OCI-LY7 (cell line): ENCODE data around the gene CCDC32. TPM values are rescaled to one million over a fixed set of nuclear protein-coding genes. Genes with fewer than 3 reads are reported as not detected.

Experiments
- BruUV-seq: library from RNA; stranded (reverse); fragments of 400-500 nt; replicated peaks from 2 replicates; lab custom pipeline; 2021; lab: Mats Ljungman, UMichigan
- CTCF ChIA-PET: fragments of 300-600 bp; sonication (Branson Sonifier 250); formaldehyde crosslinking; loops from one replicate; lab custom pipeline; 2022; ENCODE audit warnings: antibody characterized with exemption; ENCODE audit not compliant: unreplicated experiment; lab: Charles Lee
- POLR2A ChIA-PET: fragments of 300-600 bp; sonication (Branson Sonifier 250); formaldehyde crosslinking; loops from one replicate; lab custom pipeline; 2022; ENCODE audit warnings: antibody characterized with exemption; lab: Charles Lee
- DNase-seq: peaks from one replicate; pipeline ENCODE4 v3.0.0-alpha.2; 2015; ENCODE audit warnings: low spot score
- H2AFZ ChIP-seq: fragments of 200-600 bp; sonication (generic), shearing (Covaris generic); 2 replicates; pipeline ENCODE4 v1.6.1; 2014; ENCODE audit warnings: mild to moderate bottlenecking, antibody characterized with exemption, low read length, moderate library complexity
- H3K27ac ChIP-seq: fragments of 200-600 bp; sonication (generic); 2 replicates; pipeline ENCODE4 v1.5.1; 2014; ENCODE audit warnings: mixed run types, low read depth, mild to moderate bottlenecking, moderate library complexity, low read length, inconsistent platforms; ENCODE audit not compliant: poor library complexity, severe bottlenecking
- H3K36me3 ChIP-seq: fragments of 200-600 bp; sonication (generic); 2 replicates; pipeline ENCODE4 v1.6.1; 2014; ENCODE audit warnings: mild to moderate bottlenecking, antibody characterized with exemption, low read length, moderate library complexity, mixed read lengths; ENCODE audit not compliant: insufficient read depth
- H3K4me1 ChIP-seq: fragments of 200-600 bp; sonication (generic); 2 replicates; pipeline ENCODE4 v1.5.1; 2014; ENCODE audit warnings: mild to moderate bottlenecking, low read length; ENCODE audit not compliant: insufficient read depth, poor library complexity, severe bottlenecking
- H3K4me2 ChIP-seq: fragments of 200-600 bp; sonication (generic); 2 replicates; pipeline ENCODE4 v1.6.1; 2014; ENCODE audit warnings: mild to moderate bottlenecking, low read length
- H3K4me3 ChIP-seq: fragments of 200-600 bp; sonication (generic); 2 replicates; pipeline ENCODE4 v1.5.1; 2014; ENCODE audit warnings: mild to moderate bottlenecking, low read depth, low read length; ENCODE audit not compliant: poor library complexity, severe bottlenecking
- H3K79me2 ChIP-seq: fragments of 200-600 bp; sonication (generic); 2 replicates; pipeline ENCODE4 v1.6.1; 2016; ENCODE audit warnings: low read depth, mild to moderate bottlenecking, low read length, moderate library complexity, mixed read lengths; ENCODE audit not compliant: insufficient read depth
- H3K9me2 ChIP-seq: fragments of 200-600 bp; sonication (generic); 2 replicates; pipeline ENCODE4 v1.6.1; 2016; ENCODE audit warnings: mild to moderate bottlenecking, low read length, mixed read lengths; ENCODE audit not compliant: insufficient read depth
- H3K9me3 ChIP-seq: fragments of 200-600 bp; sonication (generic); 2 replicates; pipeline ENCODE4 v1.6.1; 2014; ENCODE audit warnings: mild to moderate bottlenecking, mixed run types, low read length, mixed read lengths
- H4K20me1 ChIP-seq: fragments of 200-600 bp; sonication (generic); 2 replicates; pipeline ENCODE4 v1.6.1; 2014; ENCODE audit warnings: mild to moderate bottlenecking, antibody characterized with exemption, low read length, moderate library complexity, mixed read lengths; ENCODE audit not compliant: insufficient read depth
- EZH2phosphoT487 ChIP-seq: fragments of 200-600 bp; sonication (generic); IDR thresholded peaks from 2 replicates; pipeline ENCODE4 v1.6.1; 2018; ENCODE audit warnings: low read depth, borderline replicate concordance, mild to moderate bottlenecking, mixed run types, antibody characterized with exemption, low read length, moderate library complexity, mixed read lengths
- intact Hi-C: fragments of 100-400 bp; cut with micrococcal nuclease; formaldehyde crosslinking; loops from one replicate; pipeline ENCODE4 v1.10.0; 2022; ENCODE audit not compliant: unreplicated experiment
- total RNA-seq, 2 experiments: library from RNA; depleted of rRNA in 1 of 2; stranded (reverse); fragments of >200 nt in 1 of 2; shearing (Covaris generic) in 1 of 2; gene quantifications; 2 replicates each; pipeline ENCODE4 v1.2.3, GENCODE V29; 2014 to 2022
- TF ChIP-seq, protein P1 (sequence below): fragments of 200-600 bp; sonication (generic); conservative IDR thresholded peaks from 2 replicates; pipeline ENCODE4 v1.5.1; 2014; ENCODE audit warnings: mild to moderate bottlenecking, antibody characterized with exemption, low read length, moderate library complexity, mixed read lengths

The CCDC32 gene
- total RNA-seq, 2 experiments from 2014 or later, result 10.3 to 14.3 TPM

- H3K4me2 ChIP-seq, result no peak overlapping the region
- H3K9me2 ChIP-seq, result no peaks in the 10 kb centered on the region
- no peaks in the 10 kb centered on the region for H3K4me1 ChIP-seq
- DNase-seq, result no peak
- no TSS peak for BruUV-seq
- no peaks in the 10 kb centered on the region for H3K9me3 ChIP-seq
- H3K79me2 ChIP-seq, result peaks cover 54% of the 10 kb centered on the region
- ChIA-PET CTCF (no interaction called here), POLR2A (interaction anchor here (1.1 to 2.5 kb wide), 3 partner anchors 9 to 17 kb away, joined by 3 to 9 read pairs (median 3); partner anchors contain the start of gene KNL1)
- no peak overlapping the region for H2AFZ ChIP-seq
- TF ChIP-seq EZH2phosphoT487, result no peak
- TF ChIP-seq, protein P1, sequence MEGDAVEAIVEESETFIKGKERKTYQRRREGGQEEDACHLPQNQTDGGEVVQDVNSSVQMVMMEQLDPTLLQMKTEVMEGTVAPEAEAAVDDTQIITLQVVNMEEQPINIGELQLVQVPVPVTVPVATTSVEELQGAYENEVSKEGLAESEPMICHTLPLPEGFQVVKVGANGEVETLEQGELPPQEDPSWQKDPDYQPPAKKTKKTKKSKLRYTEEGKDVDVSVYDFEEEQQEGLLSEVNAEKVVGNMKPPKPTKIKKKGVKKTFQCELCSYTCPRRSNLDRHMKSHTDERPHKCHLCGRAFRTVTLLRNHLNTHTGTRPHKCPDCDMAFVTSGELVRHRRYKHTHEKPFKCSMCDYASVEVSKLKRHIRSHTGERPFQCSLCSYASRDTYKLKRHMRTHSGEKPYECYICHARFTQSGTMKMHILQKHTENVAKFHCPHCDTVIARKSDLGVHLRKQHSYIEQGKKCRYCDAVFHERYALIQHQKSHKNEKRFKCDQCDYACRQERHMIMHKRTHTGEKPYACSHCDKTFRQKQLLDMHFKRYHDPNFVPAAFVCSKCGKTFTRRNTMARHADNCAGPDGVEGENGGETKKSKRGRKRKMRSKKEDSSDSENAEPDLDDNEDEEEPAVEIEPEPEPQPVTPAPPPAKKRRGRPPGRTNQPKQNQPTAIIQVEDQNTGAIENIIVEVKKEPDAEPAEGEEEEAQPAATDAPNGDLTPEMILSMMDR, result no peak
- no peaks in the 10 kb centered on the region for H4K20me1 ChIP-seq
- no peak overlapping the region for H3K27ac ChIP-seq
- no peak overlapping the region for H3K4me3 ChIP-seq
- H3K36me3 ChIP-seq, result peaks cover 82% of the 10 kb centered on the region
- intact Hi-C loops, result no loop called here
Observed at GRCh38 chr15:40603935-40604334, 39.1 kb upstream of the CCDC32 start.

GRCh38 chr15:40600956-40601355 is 36.1 kb upstream of the CCDC32 start:
- H4K20me1 ChIP-seq, result no peaks in the 10 kb centered on the region
- peaks cover 83% of the 10 kb centered on the region for H3K79me2 ChIP-seq
- ChIA-PET CTCF (no interaction called here), POLR2A (interaction anchor here (0.5 to 1.1 kb wide), 4 partner anchors 8 to 118 kb away, joined by 3 read pairs; no protein-coding TSS in a partner anchor)
- H3K9me2 ChIP-seq, result no peaks in the 10 kb centered on the region
- no peak overlapping the region for H3K4me3 ChIP-seq
- H3K27ac ChIP-seq, result no peak overlapping the region
- intact Hi-C loops, result no loop called here
- DNase-seq, result no peak
- no peak overlapping the region for H3K4me2 ChIP-seq
- peaks cover 13% of the 10 kb centered on the region for H3K4me1 ChIP-seq
- BruUV-seq, result no TSS peak
- H2AFZ ChIP-seq, result no peak overlapping the region
- no peaks in the 10 kb centered on the region for H3K9me3 ChIP-seq
- H3K36me3 ChIP-seq, result peaks cover 71% of the 10 kb centered on the region
- TF ChIP-seq EZH2phosphoT487, result no peak
- TF ChIP-seq, protein P1, result no peak

- Histone ChIP-seq H3K4me1 (peaks cover 17% of the 10 kb centered on the region), H4K20me1 (peaks cover 5% of the 10 kb centered on the region; the same call in 1 of the 2 replicates), H3K4me2 (no peak overlapping the region), H3K4me3 (no peak overlapping the region), H3K9me3 (no peaks in the 10 kb centered on the region), H3K79me2 (peaks cover 89% of the 10 kb centered on the region), H3K27ac (no peak overlapping the region), H3K36me3 (peaks cover 49% of the 10 kb centered on the region), H3K9me2 (no peaks in the 10 kb centered on the region), H2AFZ (no peak overlapping the region)
- ChIA-PET POLR2A (interaction anchor here (0.6 to 1.6 kb wide), 4 partner anchors 11 to 210 kb away, joined by 3 to 8 read pairs (median 4); no protein-coding TSS in a partner anchor), CTCF (no interaction called here)
- no TSS peak for BruUV-seq
- DNase-seq, result no peak
- TF ChIP-seq, protein P1, result no peak
- no peak for TF ChIP-seq EZH2phosphoT487
- intact Hi-C loops, result no loop called here
Observed at GRCh38 chr15:40598672-40599071, 33.8 kb upstream of the CCDC32 start.
